ENCODE data around the gene TSC22D4. TPM values are rescaled to one million over a fixed set of nuclear protein-coding genes. Genes with fewer than 3 reads are reported as not detected.
"Not testable (repeated sequence)": the region's sequence is repeated elsewhere in the genome, so short reads cannot be mapped to it uniquely, and the experiment has no call there.

TSC22D4 gene
- polyA plus RNA-seq, 1 donor from 2014 or later, result 25.6 TPM

- Mint-ChIP-seq H3K9me3 (no peaks in the 10 kb centered on the region), H3K36me3 (no peaks in the 10 kb centered on the region), H3K27ac (no peak overlapping the region), H3K4me1 (peaks cover 0 to 2% (median 0%) of the 10 kb centered on the region in 3 donors), H3K27me3 (peaks cover 5% of the 10 kb centered on the region), H3K4me3 (no peak overlapping the region)
Measured at GRCh38 chr7:100506356-100506923, 27.4 kb upstream of the TSC22D4 start.

DNA sequence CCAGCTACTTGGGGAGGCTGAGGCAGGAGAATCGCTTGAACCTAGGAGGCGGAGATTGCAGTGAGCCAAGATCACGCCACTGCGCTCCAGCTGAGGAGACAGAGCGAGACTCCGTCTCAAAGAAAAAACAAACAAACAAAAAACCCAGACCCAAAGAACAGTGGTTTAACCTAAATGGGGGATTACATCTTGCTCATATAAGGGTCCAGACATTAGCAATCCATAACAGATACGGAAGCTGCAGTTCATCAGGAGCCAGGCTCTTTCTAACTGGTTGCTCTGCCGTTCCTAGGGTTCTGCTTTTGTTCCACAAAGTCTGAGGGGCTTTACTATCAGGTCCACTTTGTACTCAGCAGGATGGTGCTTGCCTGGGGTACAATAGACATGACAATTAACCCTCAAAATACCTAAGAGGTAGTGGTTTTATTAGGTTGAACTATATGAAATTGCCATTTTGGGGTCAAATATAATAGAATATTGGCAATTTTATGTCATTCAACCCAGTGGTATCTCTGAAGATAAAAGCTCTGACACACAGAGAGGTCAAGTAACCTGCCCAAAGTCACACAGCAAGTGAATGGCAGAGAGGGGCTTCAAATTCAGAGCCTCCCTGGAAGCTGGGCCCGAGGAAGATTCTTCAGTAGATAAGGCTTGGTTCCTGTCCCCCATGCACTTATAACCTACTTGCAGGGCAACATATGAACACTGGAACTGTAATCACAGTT, 26.0 kb upstream of the TSC22D4 start:
- Mint-ChIP-seq H3K9me3 (no peaks in the 10 kb centered on the region), H3K27me3 (peaks cover 5% of the 10 kb centered on the region), H3K27ac (no peak overlapping the region), H3K4me1 (peaks cover 0 to 2% (median 0%) of the 10 kb centered on the region in 3 donors), H3K36me3 (no peaks in the 10 kb centered on the region), H3K4me3 (no peak overlapping the region)

GRCh38 chr7:100504031-100504430, 25.0 kb upstream of the TSC22D4 start:
- not testable (repeated sequence) for H3K4me3 Mint-ChIP-seq, H3K9me3 Mint-ChIP-seq, H3K27me3 Mint-ChIP-seq, H3K27ac Mint-ChIP-seq, H3K36me3 Mint-ChIP-seq, H3K4me1 Mint-ChIP-seq

- H3K4me1 Mint-ChIP-seq, H3K36me3 Mint-ChIP-seq, H3K27me3 Mint-ChIP-seq, H3K9me3 Mint-ChIP-seq, H3K27ac Mint-ChIP-seq, H3K4me3 Mint-ChIP-seq: not testable (repeated sequence)
Measured at GRCh38 chr7:100500743-100501142, 21.7 kb upstream of the TSC22D4 start.

GRCh38 chr7:100496509-100496908, 17.5 kb upstream of the TSC22D4 start:
- peaks cover 3 to 5% (median 4%) of the 10 kb centered on the region in 3 donors for H3K4me1 Mint-ChIP-seq
- H3K9me3 Mint-ChIP-seq, result no peaks in the 10 kb centered on the region
- H3K36me3 Mint-ChIP-seq, result peaks cover 1% of the 10 kb centered on the region
- no peak overlapping the region for H3K4me3 Mint-ChIP-seq
- no peak overlapping the region for H3K27ac Mint-ChIP-seq
- peaks cover 13% of the 10 kb centered on the region for H3K27me3 Mint-ChIP-seq

- Mint-ChIP-seq H3K27ac (no peak overlapping the region), H3K4me1 (peaks cover 3 to 9% (median 4%) of the 10 kb centered on the region in 3 donors), H3K36me3 (no peaks in the 10 kb centered on the region), H3K27me3 (peaks cover 15% of the 10 kb centered on the region), H3K4me3 (peak overlapping the region; percentile 38 to 89 (median 68)), H3K9me3 (no peaks in the 10 kb centered on the region)
Measured at GRCh38 chr7:100493476-100494264, 14.7 kb upstream of the TSC22D4 start.

DNA sequence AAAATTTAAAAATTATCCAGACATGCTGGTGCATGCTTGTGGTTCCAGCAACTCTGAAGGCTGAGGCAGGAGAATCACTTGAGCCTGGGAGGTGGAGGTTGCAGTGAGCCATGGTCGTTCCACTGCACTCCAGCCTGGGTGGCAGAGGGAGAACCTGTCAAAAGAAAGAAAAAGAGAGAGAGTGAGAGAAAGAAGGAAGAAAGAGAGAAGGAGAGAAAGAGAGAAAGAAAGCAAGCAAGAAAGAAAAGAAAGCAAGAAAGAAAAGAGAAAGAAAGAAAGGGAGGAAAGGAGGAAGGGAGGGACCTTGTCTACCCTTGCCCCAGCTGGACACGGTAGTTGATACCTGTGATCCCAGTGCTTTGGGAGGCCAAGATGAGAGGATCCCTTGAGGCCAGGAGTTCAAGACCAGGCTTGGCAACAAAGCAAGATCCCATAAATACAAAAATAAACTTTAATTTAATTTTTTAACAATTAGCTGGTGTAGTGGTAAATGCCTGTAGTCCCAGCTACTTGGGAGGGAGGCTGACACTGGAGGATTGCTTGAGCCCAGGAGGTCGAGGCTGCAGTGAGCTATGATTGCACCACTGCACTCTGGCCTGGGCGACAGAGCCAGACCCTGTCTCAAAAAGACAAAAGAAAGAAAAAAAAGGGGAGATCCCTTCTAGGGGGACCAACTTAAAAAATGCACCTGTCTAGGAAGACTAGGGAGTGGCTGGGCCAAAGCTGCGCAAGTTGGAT, 13.9 kb upstream of the TSC22D4 start:
- H3K9me3 Mint-ChIP-seq, result no peaks in the 10 kb centered on the region
- H3K27me3 Mint-ChIP-seq, result peaks cover 15% of the 10 kb centered on the region
- H3K27ac Mint-ChIP-seq, result no peak overlapping the region
- H3K4me1 Mint-ChIP-seq, result peaks cover 3 to 9% (median 4%) of the 10 kb centered on the region in 3 donors
- H3K36me3 Mint-ChIP-seq, result no peaks in the 10 kb centered on the region
- H3K4me3 Mint-ChIP-seq, result peak overlapping the region; percentile 35 to 89 (median 59)

DNA sequence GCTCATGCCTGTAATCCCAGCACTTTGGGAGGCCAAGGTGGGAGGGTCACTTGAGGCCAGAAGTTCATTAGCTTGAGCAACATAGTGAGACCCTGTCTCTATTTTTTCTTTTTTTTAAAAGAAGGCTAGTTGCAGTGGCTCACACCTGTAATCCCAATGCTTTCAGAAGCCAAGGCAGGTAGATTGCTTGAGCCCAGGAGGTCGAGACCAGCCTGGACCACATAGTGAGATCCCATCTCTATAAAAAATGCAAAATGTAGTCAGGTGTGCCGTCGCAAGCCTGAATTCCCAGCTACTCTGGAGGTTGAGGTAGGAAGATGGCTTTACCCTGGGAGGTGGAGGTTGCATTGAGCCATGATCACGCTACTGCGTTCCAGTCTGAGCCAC, 12.2 kb upstream of the TSC22D4 start:
- no peak overlapping the region for H3K4me3 Mint-ChIP-seq
- peaks cover 3 to 9% (median 4%) of the 10 kb centered on the region in 3 donors for H3K4me1 Mint-ChIP-seq
- H3K9me3 Mint-ChIP-seq, result no peaks in the 10 kb centered on the region
- no peak overlapping the region for H3K27ac Mint-ChIP-seq
- no peaks in the 10 kb centered on the region for H3K36me3 Mint-ChIP-seq
- H3K27me3 Mint-ChIP-seq, result peaks cover 14% of the 10 kb centered on the region

DNA sequence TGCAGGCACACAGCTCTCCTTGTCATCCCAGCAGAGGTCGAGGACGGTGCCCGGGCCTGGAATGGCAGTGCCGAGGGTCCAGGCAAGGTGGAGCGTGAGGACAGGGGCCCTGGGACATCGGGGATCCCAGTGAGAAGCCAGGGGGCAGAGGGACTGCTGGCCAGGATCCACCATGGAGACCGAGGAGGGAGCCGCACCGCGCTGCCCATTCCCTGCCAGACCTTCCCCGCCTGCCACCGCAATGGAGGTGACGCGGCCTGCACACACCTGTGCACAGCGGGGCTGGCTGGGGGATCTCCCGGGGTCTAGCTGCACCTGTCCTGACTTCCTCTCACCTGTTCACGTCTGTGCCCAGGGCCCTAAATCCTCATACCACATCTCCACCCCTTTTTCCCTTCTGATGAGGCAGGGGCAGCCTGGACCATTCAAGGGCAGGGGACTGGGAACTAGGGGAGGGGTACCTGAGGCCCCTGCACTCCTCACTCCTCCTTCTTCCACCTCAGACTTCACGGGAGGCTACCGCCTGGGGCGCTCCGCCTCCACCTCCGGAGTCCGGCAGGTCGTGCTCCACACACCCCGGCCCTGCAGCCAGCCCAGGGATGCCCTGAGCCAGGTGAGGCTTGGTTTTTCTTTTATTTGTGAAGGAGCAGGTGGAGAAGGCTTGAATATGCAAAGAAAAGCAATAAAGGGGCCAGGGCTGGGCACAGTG, 11.6 kb upstream of the TSC22D4 start:
- Mint-ChIP-seq H3K9me3 (no peaks in the 10 kb centered on the region), H3K36me3 (no peaks in the 10 kb centered on the region), H3K4me1 (peaks cover 3 to 9% (median 4%) of the 10 kb centered on the region in 3 donors), H3K4me3 (peak overlapping the region in 1 of 4 donors; percentile 13), H3K27me3 (peaks cover 18% of the 10 kb centered on the region), H3K27ac (no peak overlapping the region)

DNA sequence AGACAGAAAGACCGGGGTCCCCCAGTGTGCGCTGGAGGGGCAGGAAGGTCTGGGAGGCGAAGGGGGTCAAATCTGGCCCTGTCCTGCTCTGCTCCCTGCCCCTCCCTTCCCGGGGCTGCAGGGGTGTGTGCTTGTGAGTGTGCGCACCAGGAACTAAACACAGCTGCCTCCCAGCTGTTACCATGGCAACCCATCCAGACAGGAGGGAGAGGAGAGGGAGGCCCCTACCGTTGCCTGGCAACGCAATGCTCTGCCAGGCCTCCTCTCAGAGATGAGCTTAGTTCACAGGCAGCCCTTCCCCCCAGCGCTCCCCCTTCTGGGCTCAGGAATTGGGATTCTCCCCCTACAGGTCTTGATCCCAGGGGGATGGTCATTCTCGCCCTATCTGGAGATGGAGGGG, 10.8 kb upstream of the TSC22D4 start:
- H3K27ac Mint-ChIP-seq, result peak overlapping the region in 1 of 3 donors; percentile 74
- peaks cover 18% of the 10 kb centered on the region for H3K27me3 Mint-ChIP-seq
- no peaks in the 10 kb centered on the region for H3K36me3 Mint-ChIP-seq
- H3K4me3 Mint-ChIP-seq, result no peak overlapping the region
- no peaks in the 10 kb centered on the region for H3K9me3 Mint-ChIP-seq
- peaks cover 3 to 9% (median 4%) of the 10 kb centered on the region in 3 donors for H3K4me1 Mint-ChIP-seq

GRCh38 chr7:100489121-100489520, 10.1 kb upstream of the TSC22D4 start:
- peaks cover 3 to 9% (median 4%) of the 10 kb centered on the region in 3 donors for H3K4me1 Mint-ChIP-seq
- peak overlapping the region in 1 of 4 donors; percentile 71 for H3K4me3 Mint-ChIP-seq
- peaks cover 20% of the 10 kb centered on the region for H3K27me3 Mint-ChIP-seq
- no peaks in the 10 kb centered on the region for H3K36me3 Mint-ChIP-seq
- no peaks in the 10 kb centered on the region for H3K9me3 Mint-ChIP-seq
- no peak overlapping the region for H3K27ac Mint-ChIP-seq

GRCh38 chr7:100488333-100489095, 9.5 kb upstream of the TSC22D4 start:
- H3K27me3 Mint-ChIP-seq, result peaks cover 20% of the 10 kb centered on the region
- peaks cover 3 to 9% (median 4%) of the 10 kb centered on the region in 3 donors for H3K4me1 Mint-ChIP-seq
- H3K36me3 Mint-ChIP-seq, result no peaks in the 10 kb centered on the region
- H3K27ac Mint-ChIP-seq, result no peak overlapping the region
- H3K9me3 Mint-ChIP-seq, result no peaks in the 10 kb centered on the region
- H3K4me3 Mint-ChIP-seq, result no peak overlapping the region

DNA sequence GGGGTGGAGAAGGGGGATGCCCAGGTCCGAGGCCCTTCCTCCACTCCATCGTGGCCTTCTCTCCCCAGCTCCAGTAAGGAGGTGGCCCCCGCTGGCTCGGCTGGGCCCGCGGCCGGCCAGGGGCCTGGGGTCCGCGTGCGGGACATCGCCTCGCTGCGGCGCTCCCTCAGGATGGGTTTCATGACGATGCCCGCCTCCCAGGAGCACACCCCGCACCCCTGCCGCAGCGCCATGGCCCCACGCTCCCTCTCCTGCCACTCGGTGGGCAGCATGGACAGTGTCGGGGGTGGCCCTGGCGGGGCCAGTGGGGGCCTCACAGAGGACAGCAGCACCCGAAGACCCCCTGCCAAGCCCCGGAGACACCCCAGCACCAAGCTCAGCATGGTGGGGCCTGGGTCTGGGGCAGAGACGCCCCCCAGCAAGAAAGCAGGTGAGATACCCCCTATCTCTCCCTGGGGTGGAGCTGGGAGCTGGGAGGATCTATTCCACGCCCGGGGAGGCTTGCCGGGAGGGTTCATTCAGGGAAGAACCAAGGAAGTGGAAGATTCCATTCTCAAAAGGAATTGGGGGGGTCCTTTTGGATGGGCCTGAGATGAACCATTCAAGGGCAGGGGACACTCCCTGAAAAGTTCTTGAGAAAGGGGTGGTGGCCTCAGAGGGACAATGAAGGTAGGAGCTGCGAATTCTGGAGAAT, 7.9 kb upstream of the TSC22D4 start:
- Mint-ChIP-seq H3K9me3 (no peaks in the 10 kb centered on the region), H3K36me3 (no peaks in the 10 kb centered on the region), H3K4me3 (peak overlapping the region in 1 of 4 donors; percentile 66), H3K27ac (no peak overlapping the region), H3K27me3 (peaks cover 11% of the 10 kb centered on the region), H3K4me1 (peaks cover 4% of the 10 kb centered on the region in 3 donors)
